ENCODE results near the gene SAMD7.

Gene SAMD7

DNA sequence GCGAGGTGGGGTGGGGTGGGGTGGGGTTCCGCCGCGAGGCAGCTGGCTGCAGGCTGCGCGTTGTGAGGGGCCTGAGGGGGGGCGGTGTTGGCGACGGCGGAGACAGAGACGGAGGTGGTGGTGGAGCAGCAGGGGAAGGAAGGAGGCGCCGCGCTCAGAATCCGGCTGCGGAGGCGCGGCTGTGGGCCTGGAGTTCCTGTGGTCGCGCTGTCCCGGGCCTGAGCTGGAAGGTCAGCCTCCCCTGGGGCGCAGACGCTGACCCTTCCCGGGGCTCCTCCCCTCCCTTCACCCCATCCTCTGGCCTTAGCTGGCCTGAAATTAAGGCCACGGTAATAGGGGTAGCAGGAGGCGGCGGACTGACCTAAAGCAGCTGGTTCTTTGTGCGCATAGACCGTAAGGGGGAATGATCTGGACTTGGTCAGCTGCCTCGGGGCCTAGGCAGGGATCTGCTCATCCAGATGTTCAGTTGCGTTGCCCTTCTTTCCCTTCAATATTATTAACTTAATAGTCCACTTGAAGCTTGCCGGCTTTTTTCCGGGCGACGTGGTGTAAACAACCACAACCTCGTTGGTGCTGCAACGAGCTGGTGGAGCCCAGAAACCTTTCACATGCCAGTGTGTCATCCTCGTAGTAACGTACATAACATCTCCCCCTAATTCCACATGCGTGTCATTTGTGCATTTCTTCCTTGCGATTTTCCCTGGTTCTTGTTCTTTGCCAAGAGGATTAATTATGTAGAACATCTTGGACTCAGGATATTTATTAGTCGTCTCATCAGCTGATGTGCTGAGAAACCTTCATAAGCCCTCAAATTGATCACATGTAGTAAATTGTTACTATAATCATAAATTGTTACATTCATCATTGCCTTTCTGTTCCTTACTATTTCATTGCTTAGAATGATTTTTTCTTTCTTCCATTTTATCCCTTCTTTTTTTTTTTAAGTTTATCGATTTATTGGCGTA, 55.9 kb downstream of the SAMD7 start:
- DNase-seq, result peak; percentile 69 to 97 (median 94)

DNA sequence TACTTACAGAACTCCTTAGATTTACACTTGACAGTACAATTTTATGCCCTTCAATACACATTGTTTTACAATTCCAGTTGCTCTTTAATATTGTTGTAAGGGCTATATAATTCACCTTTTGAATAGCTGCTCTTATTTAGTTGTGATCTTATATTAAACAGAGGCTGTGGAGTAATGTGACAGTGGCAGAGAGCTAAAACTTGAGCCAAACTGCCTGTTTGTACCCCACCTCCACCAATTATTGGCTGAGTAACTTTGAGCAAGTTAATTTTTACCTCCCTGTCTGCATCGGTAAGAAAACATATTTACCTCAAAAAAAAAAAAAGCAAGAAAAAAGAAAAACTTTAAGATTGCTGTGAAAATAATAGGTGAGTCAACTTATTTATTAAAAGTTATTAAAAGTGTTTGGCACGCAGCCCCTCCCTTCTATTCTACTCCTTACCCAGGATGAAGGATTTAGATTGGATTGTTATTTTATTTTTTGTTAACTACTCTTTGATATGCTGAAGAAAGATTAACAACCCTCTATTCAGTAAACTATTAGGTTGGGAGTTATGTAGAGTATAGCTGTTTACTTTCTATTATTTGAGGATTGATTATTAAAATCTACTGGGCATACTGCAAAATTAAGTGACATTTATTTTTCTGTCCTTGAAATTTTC, 57.0 kb downstream of the SAMD7 start:
- DNase-seq, result no peak

DNA sequence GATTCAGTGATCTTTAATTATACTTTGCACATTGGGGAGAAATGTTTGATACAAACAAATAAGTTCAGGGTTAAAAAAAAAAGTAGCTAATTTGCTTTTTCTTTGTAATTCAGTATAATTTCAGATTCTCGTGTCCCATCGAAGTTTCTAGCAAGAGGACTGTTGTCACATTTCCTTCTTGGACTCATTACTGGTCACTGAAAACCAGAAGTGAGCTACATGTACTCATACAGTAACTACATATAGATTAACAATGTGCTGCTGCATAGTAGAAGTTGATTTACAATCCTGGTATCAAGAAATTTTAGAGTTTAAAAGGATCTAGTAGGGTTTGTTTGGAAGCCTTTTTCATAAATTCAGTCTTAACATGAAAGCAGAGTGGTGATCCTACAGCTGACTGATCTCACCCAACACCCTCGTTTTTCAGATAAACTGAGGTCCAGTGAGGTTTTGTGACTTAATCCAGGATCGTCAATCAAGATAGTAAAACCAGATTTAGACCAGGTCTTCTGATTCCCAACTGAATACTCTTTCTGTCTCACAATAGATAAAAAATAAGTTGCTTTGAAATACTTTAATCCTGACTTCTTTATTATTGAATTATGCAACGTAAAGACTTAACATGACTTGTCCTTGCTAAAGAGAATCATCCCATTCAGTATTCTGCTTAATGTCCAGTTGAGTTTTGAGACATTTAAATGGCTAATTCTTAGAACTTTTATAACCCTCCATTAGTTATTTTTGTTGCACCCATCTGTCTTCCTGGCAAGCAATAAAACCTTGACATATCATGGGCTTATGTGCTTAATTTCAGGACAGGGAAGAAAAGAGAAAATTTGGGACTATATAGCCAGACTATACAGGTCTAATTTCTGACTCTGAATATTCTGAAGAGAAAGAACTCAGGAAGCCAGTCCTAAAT, 58.1 kb downstream of the SAMD7 start:
- no peak for DNase-seq

- no peak for DNase-seq
These were observed 59.5 kb downstream of the SAMD7 start for GRCh38 chr3:169970847-169971246.

DNA sequence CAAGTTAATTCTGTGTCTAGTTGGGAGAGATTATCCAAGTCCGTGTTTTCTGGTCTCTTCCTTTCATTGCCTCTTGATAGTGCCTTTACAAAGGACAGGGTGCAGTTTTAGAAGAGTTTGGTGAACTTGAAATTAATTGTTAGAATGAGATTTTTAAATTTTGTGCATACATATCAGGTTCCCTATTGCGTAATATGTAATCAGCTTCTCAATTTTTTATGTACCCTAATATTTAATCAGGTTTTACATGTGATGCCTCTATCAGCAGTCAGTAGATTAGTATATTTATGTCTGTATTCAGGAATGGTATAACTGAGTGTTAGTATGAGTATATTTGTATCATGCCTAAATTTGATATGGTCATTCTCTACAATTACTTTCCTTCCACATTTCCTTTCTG, 60.1 kb downstream of the SAMD7 start:
- DNase-seq, result no peak

GRCh38 chr3:169980055-169980454, 68.7 kb downstream of the SAMD7 start:
- no peak for DNase-seq

GRCh38 chr3:169984292-169984691, 72.9 kb downstream of the SAMD7 start:
- no peak for DNase-seq

Measured in NCI-H1417 (cell line).